Measurements from ENCODE around the gene CCDC141. TPM values are rescaled to one million over a fixed set of nuclear protein-coding genes. Genes with fewer than 3 reads are reported as not detected.
"Not testable (repeated sequence)": the region's sequence is repeated elsewhere in the genome, so short reads cannot be mapped to it uniquely, and the experiment has no call there.

Gene CCDC141
- polyA plus RNA-seq (ENCODE audit: insufficient read length in 4 of 4) = 1 to 10 TPM in 1 of 4 donors, under 1 TPM in 3; 0.09 to 1.6 (median 0.33) TPM

- DNase-seq (ENCODE audit: low read depth in 4 of 4, low spot score in 3 of 4) = no peak
Measured at GRCh38 chr2:179049546-179050311, at the start of gene CCDC141. CCDC141 (minus strand) TSS chr2:179050137; CDS start chr2:179049941, 196 bp downstream.

DNA sequence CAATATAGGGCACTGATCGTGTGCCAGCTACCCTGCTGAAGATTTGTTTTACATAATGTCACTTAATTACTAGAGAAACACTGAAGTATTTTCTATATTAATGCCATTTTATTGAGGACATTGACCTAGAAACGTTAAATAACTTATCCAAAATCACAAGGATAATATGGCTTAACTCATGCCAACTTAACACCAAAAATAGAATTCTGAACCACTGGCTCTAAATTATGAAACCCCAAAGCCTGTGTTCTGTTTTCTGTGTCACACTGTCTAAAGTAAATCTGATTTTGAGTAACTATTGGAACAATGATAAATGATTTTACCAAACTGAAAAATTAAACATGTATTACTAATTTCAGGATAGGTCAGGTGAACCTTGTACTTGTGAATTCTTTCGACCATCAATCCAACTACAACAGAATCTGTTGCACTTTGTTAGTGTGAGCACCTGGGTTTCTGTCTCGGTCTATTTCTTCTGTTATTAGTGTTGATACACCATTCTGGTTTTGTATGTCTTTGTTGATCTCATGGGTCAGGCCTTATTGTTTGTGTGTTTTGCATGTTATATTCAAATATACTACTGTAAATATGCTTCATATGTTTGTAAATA is 48.2 kb upstream of the CCDC141 start:
- DNase-seq (ENCODE audit: low read depth in 4 of 4, low spot score in 3 of 4) = no peak

DNA sequence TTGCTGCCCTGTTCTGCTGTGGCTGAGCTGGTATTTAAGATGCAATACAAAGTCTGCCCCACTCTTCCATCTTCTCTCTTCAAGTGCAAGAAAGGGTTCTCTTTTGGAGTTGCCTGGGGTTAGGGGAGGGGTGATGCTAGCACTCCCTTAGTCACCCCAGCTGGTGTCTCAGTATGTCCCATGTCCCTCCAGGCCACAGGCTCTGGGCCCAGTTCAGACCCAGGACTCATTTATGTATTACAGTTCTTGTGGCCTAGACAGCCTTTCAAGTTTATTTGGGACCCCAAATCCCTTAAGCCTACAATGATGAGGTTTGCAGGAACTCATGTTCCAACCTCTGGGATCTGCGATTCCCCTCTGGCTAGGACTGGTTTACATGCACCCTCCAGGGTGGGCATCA is 47.2 kb upstream of the CCDC141 start:
- no peak for DNase-seq (ENCODE audit: low read depth in 4 of 4, low spot score in 3 of 4)

DNA sequence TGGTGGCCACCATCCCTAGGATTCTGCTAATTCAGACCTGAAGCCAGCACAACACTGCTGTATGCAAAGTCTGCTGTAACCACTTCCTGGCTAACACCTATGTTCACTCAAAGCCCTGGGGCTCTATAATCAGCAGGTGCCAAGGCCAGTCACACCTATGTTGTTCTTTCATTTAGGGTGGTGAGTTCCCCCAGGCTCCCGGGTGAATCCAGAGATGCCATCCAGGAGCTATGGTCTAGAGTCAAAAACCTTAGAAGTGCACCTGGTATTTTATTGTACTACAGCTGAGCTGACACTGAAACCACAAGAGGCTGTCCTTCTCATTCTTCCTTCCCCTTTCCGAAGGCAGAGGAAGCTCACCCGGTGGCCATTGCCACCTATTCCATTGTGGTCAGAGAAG is 46.2 kb upstream of the CCDC141 start:
- DNase-seq (ENCODE audit: low read depth in 4 of 4, low spot score in 3 of 4) = no peak

GRCh38 chr2:179092912-179093311 is 43.0 kb upstream of the CCDC141 start:
- not testable (repeated sequence) for DNase-seq (ENCODE audit: low read depth in 4 of 4, low spot score in 3 of 4)

- DNase-seq (ENCODE audit: low read depth in 4 of 4, low spot score in 3 of 4) = no peak
Measured at GRCh38 chr2:179082697-179083096, 32.8 kb upstream of the CCDC141 start.

DNA sequence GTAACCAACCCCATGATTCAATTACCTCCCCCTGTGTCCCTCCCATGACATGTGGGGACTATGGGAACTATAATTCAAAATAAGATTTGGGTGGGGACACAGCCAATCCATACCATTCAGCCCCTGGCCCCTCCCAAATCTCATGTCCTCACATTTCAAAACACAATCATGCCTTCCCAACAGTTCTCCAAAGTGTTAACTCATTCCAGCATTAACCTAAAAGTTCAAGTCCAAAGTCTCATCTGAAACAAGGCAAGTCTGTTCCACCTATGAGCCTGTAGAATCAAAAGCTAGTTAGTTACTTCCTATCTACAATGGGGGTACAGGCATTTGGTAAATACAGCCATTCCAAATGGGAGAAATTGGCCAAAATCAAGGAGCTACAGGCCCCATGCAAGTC is 32.0 kb upstream of the CCDC141 start:
- no peak for DNase-seq (ENCODE audit: low read depth in 4 of 4, low spot score in 3 of 4)

GRCh38 chr2:179072527-179072926 is 22.6 kb upstream of the CCDC141 start:
- no peak for DNase-seq (ENCODE audit: low read depth in 4 of 4, low spot score in 3 of 4)

- DNase-seq (ENCODE audit: low read depth in 4 of 4, low spot score in 3 of 4) = no peak
Measured at GRCh38 chr2:179071810-179072355, 21.9 kb upstream of the CCDC141 start.

- DNase-seq (ENCODE audit: low read depth in 4 of 4, low spot score in 3 of 4) = no peak
Measured at GRCh38 chr2:179070895-179071294, 21.0 kb upstream of the CCDC141 start.

GRCh38 chr2:179069685-179070084 is 19.7 kb upstream of the CCDC141 start:
- DNase-seq (ENCODE audit: low read depth in 4 of 4, low spot score in 3 of 4) = no peak

- DNase-seq (ENCODE audit: low read depth in 4 of 4, low spot score in 3 of 4) = no peak
Measured at GRCh38 chr2:179068991-179069643, 19.2 kb upstream of the CCDC141 start.

DNA sequence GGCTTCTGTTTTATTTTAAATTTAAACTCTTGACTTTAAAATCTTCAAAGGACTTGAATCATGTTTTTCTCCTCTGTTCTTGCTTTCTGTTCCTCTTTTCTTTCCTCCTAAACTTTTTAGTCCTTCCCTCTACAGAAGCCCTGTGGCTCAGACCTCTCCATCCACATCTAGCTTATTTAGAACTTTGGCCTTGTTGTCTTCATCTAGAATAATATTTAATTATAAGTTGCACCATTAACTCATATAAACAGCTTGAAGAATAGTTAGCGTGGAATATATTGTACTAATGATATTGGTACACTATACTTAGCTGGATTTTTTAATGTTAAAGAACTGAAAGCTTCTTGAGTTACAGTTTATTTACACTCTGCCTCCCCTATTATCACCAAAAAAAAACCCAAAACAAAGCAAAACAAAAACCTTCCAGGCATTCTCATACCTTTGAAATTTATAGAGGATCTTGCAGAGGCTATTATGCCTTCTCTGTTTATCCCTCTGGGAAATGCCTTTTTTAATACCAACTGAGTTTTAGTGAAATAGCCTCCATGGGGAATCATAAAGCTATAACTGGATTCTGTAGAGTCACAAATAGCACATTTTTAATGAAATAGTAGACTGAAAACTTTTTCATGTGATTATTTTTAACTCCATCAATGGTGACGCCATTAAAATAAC is 9.2 kb upstream of the CCDC141 start:
- no peak for DNase-seq (ENCODE audit: low read depth in 4 of 4, low spot score in 3 of 4)

GRCh38 chr2:179057737-179058136 is 7.8 kb upstream of the CCDC141 start:
- DNase-seq (ENCODE audit: low read depth in 4 of 4, low spot score in 3 of 4) = no peak

- not testable (repeated sequence) for DNase-seq (ENCODE audit: low read depth in 4 of 4, low spot score in 3 of 4)
Measured at GRCh38 chr2:179053568-179053967, 3.6 kb upstream of the CCDC141 start.

GRCh38 chr2:179051250-179051649 is 1.3 kb upstream of the CCDC141 start:
- no peak for DNase-seq (ENCODE audit: low read depth in 4 of 4, low spot score in 3 of 4)

DNA sequence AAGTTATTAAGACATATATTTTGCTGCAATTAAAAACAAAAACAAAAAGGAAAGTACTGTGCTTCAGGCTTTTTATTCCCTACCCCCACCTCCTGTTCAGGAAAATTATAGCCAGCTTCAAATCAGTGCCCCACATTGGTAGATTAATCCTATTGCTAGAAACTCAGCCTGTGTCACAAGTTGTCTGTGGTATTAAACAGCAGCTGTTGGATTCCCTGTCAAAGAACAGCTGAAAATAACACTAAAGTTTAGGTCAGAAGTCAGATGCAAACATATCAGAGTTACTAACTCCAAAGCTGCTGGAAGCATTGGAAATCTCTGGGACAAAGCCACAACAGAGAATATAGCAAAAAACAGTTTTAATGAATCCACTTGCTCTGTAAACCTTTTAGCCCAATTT is 818 bp upstream of the CCDC141 start:
- no peak for DNase-seq (ENCODE audit: low read depth in 4 of 4, low spot score in 3 of 4)

- no peak for DNase-seq (ENCODE audit: low read depth in 4 of 4, low spot score in 3 of 4)
Measured at GRCh38 chr2:179049203-179049545, 763 bp downstream of the CCDC141 start.

- DNase-seq (ENCODE audit: low read depth in 4 of 4, low spot score in 3 of 4) = no peak
Measured at GRCh38 chr2:179048099-179048498, 1.8 kb downstream of the CCDC141 start.

DNA sequence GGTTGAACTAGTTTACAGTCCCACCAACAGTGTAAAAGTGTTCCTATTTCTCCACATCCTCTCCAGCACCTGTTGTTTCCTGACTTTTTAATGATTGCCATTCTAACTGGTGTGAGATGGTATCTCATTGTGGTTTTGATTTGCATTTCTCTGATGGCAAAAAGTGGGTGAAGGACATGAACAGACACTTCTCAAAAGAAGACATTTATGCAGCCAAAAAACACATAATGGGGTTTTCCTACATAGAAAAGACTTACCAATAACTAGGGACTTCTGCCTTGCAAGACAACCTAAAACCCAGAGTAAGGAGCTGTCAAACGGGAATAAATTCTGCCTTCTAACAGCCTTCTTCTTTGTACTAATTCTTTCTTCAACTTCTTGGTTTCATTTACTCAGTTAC is 4.3 kb downstream of the CCDC141 start:
- DNase-seq (ENCODE audit: low read depth in 4 of 4, low spot score in 3 of 4) = not testable (repeated sequence)

GRCh38 chr2:179044500-179044899 is 5.4 kb downstream of the CCDC141 start:
- no peak for DNase-seq (ENCODE audit: low read depth in 4 of 4, low spot score in 3 of 4)
